Gastrocnemius medialis (tissue), 4 donors: Measurements from ENCODE around the gene MBNL2. TPM values are rescaled to one million over a fixed set of nuclear protein-coding genes. Genes with fewer than 3 reads are reported as not detected.

ENCODE experiments used
- ATAC-seq, 2 donors: fragments of 150-250 bp; one replicate each; pipeline ENCODE4 v1.9.1; 2016
- DNase-seq, 2 donors: peaks; one replicate each; pipeline ENCODE4 v3.0.0-alpha.2; 2019
- H3K27ac ChIP-seq, 4 donors: fragments of 200-600 bp; sonication (generic); 1 replicate in 1 of 4; 2 replicates in 3 of 4; pipeline ENCODE4 v1.5.1; 2016 to 2018; ENCODE audit warnings: mild to moderate bottlenecking in 2 of 4, moderate library complexity in 1 of 4
- H3K27me3 ChIP-seq, 3 donors: fragments of 200-600 bp; sonication (generic) in 2 of 3; 1 replicate in 1 of 3; 2 replicates in 2 of 3; pipeline versions ENCODE4 v1.5.1 to v1.6.0; 2016 to 2019; ENCODE audit warnings: mild to moderate bottlenecking in 1 of 3, moderate library complexity in 1 of 3
- H3K36me3 ChIP-seq, 2 donors: fragments of 200-600 bp; sonication (generic) in 1 of 2; one replicate each; pipeline ENCODE4 v1.5.1; 2017 to 2018
- H3K4me1 ChIP-seq, 2 donors: fragments of 200-600 bp; sonication (generic) in 1 of 2; one replicate each; pipeline ENCODE4 v1.5.1; 2016 to 2017; ENCODE audit warnings: mild to moderate bottlenecking in 2 of 2
- H3K4me3 ChIP-seq, 4 donors: fragments of 200-600 bp; sonication (generic) in 3 of 4; 1 replicate in 1 of 4; 2 replicates in 3 of 4; pipeline ENCODE4 v1.5.1; 2016 to 2019; ENCODE audit warnings: mild to moderate bottlenecking in 2 of 4
- H3K9me3 ChIP-seq, 3 donors: fragments of 200-600 bp; sonication (generic) in 2 of 3; 1 replicate in 1 of 3; 2 replicates in 2 of 3; pipeline ENCODE4 v1.5.1; 2016 to 2019
- POLR2A ChIP-seq, 2 donors: fragments of 450-650 bp; IDR thresholded peaks; one replicate each; pipeline ENCODE4 v1.6.1; 2017; ENCODE audit warnings: antibody characterized with exemption in 2 of 2, mild to moderate bottlenecking in 2 of 2, moderate library complexity in 2 of 2
- in situ Hi-C, 4 donors: fragments of 200-750 bp; cut with MboI; loops; one replicate each; pipeline versions ENCODE4 v1.15.0 to v1.8.0; 2017; ENCODE audit warnings: low sequenced_read_pairs in 4 of 4
- intact Hi-C: fragments of 100-400 bp; cut with DNase I; formaldehyde crosslinking; loops from one replicate; pipeline ENCODE4 v1.15.1; 2023; ENCODE audit warnings: low total_unique reads
- total RNA-seq, 4 donors: library from RNA; depleted of rRNA; stranded (reverse); fragments of >200 nt; gene quantifications; one replicate each; pipeline versions ENCODE4 v1.1.0 to v1.2.3, GENCODE V29; 2016
- TF ChIP-seq, protein P1 (sequence below), 5 experiments: fragments of 450-650 bp in 3 of 5; fragments of 200-600 bp in 2 of 5; sonication (generic) in 2 of 5; IDR thresholded peaks in 4 of 5; conservative IDR thresholded peaks in 1 of 5; 1 replicate in 4 of 5; 2 replicates in 1 of 5; pipeline ENCODE4 v1.5.1; 2016 to 2019; ENCODE audit warnings: antibody characterized with exemption in 5 of 5, mild to moderate bottlenecking in 3 of 5, moderate library complexity in 3 of 5

MBNL2 gene
- total RNA-seq, 4 donors from 2014 or later: 47.9 to 92.0 (median 71.3) TPM

DNA sequence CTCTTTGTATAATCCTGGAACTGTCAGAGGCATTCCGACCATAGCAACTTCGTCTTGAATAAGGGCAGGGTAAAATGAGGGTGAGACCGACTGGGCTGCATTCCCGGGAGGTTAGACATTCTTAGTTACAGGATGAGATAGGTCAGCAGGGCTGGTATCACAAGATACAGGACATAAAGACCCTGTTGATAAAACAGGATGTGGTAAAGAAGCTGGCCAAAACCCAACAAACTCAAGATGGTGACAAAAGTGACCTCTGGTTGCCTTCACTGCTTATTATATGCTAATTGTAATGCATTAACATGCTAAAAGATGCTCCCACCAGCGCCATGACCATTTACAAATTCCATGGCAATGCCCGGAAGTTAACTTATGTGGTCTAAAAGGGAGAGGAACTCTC, 27.7 kb upstream of the MBNL2 start:
- Histone ChIP-seq H3K9me3 (no peaks in the 10 kb centered on the region), H3K4me3 (no peak overlapping the region), H3K36me3 (no peaks in the 10 kb centered on the region), H3K4me1 (no peaks in the 10 kb centered on the region), H3K27ac (no peak overlapping the region), H3K27me3 (no peaks in the 10 kb centered on the region)
- in situ Hi-C loops: no loop called here
- TF ChIP-seq POLR2A (IDR thresholded peaks at IDR 0.05): no peak
- intact Hi-C loops: no loop called here
- ATAC-seq: no peak
- DNase-seq: no peak

DNA sequence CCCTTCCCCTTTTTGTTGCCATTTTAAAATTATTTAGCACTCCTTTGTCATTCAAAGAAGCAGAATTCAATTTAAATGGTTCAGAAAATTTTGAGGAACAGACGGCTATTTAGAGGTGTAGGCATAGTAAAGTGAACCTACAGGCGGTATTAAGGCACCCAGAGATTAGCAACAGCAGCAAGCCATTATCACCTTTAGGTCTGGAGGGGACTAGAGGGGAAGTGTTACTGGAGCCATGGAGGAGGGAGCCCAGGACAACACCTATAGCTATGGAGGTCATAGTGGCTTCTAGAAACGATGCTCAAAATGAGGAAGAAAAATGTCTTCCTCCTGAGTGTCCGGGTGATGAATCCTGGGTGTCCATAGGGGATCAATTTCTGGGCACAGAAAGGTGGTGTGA, 25.8 kb upstream of the MBNL2 start:
- no peak for TF ChIP-seq POLR2A (IDR thresholded peaks at IDR 0.05)
- intact Hi-C loops: no loop called here
- no peak for ATAC-seq
- DNase-seq: no peak
- Histone ChIP-seq H3K4me3 (no peak overlapping the region), H3K27ac (no peak overlapping the region), H3K27me3 (no peaks in the 10 kb centered on the region), H3K9me3 (no peaks in the 10 kb centered on the region), H3K4me1 (no peaks in the 10 kb centered on the region), H3K36me3 (no peaks in the 10 kb centered on the region)
- in situ Hi-C loops: no loop called here

DNA sequence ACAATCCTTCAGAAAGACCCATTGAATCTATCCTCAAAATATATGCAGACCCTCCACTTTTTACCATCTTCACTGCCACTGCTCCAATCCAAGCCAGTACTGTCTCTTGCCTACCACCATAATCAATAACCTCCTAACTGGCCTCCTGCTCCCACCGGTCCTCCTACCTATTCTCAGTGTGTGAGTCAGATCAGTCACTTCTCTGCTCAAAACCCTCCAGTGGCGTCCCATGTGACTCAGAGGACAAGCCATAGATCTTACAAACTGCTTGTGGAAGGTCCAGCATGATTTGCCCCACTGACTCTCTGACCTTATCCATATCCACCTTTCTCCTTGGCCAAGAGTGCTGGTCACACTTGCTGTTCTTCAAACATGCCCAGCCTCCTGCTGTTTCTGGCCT, 23.4 kb upstream of the MBNL2 start:
- H3K27me3 ChIP-seq: no peaks in the 10 kb centered on the region
- H3K4me3 ChIP-seq: no peak overlapping the region
- no peaks in the 10 kb centered on the region for H3K4me1 ChIP-seq
- no peaks in the 10 kb centered on the region for H3K9me3 ChIP-seq
- H3K27ac ChIP-seq: no peak overlapping the region
- no peaks in the 10 kb centered on the region for H3K36me3 ChIP-seq
- no peak for TF ChIP-seq POLR2A (IDR thresholded peaks at IDR 0.05)
- TF ChIP-seq, protein P1, sequence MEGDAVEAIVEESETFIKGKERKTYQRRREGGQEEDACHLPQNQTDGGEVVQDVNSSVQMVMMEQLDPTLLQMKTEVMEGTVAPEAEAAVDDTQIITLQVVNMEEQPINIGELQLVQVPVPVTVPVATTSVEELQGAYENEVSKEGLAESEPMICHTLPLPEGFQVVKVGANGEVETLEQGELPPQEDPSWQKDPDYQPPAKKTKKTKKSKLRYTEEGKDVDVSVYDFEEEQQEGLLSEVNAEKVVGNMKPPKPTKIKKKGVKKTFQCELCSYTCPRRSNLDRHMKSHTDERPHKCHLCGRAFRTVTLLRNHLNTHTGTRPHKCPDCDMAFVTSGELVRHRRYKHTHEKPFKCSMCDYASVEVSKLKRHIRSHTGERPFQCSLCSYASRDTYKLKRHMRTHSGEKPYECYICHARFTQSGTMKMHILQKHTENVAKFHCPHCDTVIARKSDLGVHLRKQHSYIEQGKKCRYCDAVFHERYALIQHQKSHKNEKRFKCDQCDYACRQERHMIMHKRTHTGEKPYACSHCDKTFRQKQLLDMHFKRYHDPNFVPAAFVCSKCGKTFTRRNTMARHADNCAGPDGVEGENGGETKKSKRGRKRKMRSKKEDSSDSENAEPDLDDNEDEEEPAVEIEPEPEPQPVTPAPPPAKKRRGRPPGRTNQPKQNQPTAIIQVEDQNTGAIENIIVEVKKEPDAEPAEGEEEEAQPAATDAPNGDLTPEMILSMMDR (IDR thresholded peaks at IDR 0.05 in 4 of 5, conservative IDR thresholded peaks at IDR 0.05 in 1 of 5): no peak
- no peak for ATAC-seq
- DNase-seq: no peak
- intact Hi-C loops: no loop called here
- in situ Hi-C loops: no loop called here

DNA sequence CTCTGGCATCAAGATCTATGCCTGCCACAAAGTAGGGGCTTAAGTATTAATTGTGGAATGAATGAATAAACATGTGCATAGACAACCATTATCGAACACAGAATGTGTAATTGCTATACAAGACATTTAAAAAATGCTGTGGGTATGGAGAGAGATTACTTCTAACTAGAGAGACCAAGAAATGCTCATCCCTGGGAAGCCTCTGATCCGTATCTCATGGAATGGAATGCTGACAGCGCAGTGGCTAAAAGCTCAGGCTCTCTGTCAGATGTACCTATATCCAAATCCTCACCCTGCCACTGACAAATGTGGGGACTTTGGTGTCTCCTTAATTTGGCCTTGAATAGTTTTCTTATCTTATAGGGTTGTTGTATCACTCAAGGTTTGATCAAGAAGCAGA, 22.7 kb upstream of the MBNL2 start:
- no peak overlapping the region for H3K27ac ChIP-seq
- in situ Hi-C loops: no loop called here
- DNase-seq (no peak), ATAC-seq (no peak)
- no peaks in the 10 kb centered on the region for H3K27me3 ChIP-seq
- no peaks in the 10 kb centered on the region for H3K4me1 ChIP-seq
- no peak overlapping the region for H3K4me3 ChIP-seq
- no peaks in the 10 kb centered on the region for H3K36me3 ChIP-seq
- TF ChIP-seq, protein P1 (IDR thresholded peaks at IDR 0.05 in 4 of 5, conservative IDR thresholded peaks at IDR 0.05 in 1 of 5): no peak
- no peak for TF ChIP-seq POLR2A (IDR thresholded peaks at IDR 0.05)
- no peaks in the 10 kb centered on the region for H3K9me3 ChIP-seq
- intact Hi-C loops: no loop called here

- Histone ChIP-seq H3K27me3 (no peaks in the 10 kb centered on the region), H3K4me3 (no peak overlapping the region), H3K9me3 (no peaks in the 10 kb centered on the region), H3K36me3 (no peaks in the 10 kb centered on the region), H3K27ac (no peak overlapping the region), H3K4me1 (no peaks in the 10 kb centered on the region)
- intact Hi-C loops (no loop called here), in situ Hi-C loops (loop anchor here in 1 of 4 donors (10.0 kb wide), 1 partner anchor 76 kb away; no protein-coding TSS in a partner anchor)
- DNase-seq (no peak), ATAC-seq (no peak)
- TF ChIP-seq, protein P1 (IDR thresholded peaks at IDR 0.05 in 4 of 5, conservative IDR thresholded peaks at IDR 0.05 in 1 of 5): no peak
- no peak for TF ChIP-seq POLR2A (IDR thresholded peaks at IDR 0.05)
Observed at GRCh38 chr13:97200081-97200942, 21.8 kb upstream of the MBNL2 start.
